Liver (tissue), 3 donors: Measurements from ENCODE around the gene ZNF212.

Source experiments
- HNF4G ChIP-seq: IDR thresholded peaks from 2 replicates; pipeline ENCODE4 v1.6.1; 2016; ENCODE audit warnings: antibody characterized with exemption
- TF ChIP-seq, protein P1 (sequence below): fragments of 150-350 bp; IDR thresholded peaks from 2 replicates; pipeline ENCODE4 v1.5.1; 2017; ENCODE audit warnings: improper control_type of control experiment, low read depth, low read length; ENCODE audit not compliant: missing input control
- TF ChIP-seq, protein P2 (sequence below): IDR thresholded peaks from 2 replicates; pipeline ENCODE4 v1.6.1; 2016; ENCODE audit warnings: antibody characterized with exemption
- donor health status: healthy.
- donor health status: healthy.

DNA sequence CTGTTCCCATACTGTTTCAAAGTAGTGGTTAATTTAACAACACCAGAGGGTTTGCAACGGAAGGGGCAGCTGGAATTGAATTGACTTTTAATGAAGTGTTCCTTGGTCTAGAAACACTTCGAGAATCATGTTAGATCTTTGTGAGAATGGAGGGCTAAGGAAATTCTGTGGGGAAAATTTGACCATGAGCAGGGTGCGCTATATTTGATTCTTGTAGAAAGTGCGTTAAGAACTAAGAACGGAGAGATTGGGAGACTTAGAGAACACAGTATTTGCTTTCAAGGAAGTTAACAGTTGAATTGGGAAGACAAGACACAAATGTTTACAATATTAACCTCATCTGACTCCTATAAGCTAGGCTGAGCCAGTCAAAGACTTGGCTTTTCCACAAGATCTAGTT, 1.2 kb downstream of the ZNF212 start:
- TF ChIP-seq, protein P1, sequence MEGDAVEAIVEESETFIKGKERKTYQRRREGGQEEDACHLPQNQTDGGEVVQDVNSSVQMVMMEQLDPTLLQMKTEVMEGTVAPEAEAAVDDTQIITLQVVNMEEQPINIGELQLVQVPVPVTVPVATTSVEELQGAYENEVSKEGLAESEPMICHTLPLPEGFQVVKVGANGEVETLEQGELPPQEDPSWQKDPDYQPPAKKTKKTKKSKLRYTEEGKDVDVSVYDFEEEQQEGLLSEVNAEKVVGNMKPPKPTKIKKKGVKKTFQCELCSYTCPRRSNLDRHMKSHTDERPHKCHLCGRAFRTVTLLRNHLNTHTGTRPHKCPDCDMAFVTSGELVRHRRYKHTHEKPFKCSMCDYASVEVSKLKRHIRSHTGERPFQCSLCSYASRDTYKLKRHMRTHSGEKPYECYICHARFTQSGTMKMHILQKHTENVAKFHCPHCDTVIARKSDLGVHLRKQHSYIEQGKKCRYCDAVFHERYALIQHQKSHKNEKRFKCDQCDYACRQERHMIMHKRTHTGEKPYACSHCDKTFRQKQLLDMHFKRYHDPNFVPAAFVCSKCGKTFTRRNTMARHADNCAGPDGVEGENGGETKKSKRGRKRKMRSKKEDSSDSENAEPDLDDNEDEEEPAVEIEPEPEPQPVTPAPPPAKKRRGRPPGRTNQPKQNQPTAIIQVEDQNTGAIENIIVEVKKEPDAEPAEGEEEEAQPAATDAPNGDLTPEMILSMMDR: no peak
- TF ChIP-seq, protein P2, sequence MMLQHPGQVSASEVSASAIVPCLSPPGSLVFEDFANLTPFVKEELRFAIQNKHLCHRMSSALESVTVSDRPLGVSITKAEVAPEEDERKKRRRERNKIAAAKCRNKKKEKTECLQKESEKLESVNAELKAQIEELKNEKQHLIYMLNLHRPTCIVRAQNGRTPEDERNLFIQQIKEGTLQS: no peak
- TF ChIP-seq HNF4G: no peak
